ENCODE data around the gene PDSS2.

DNA sequence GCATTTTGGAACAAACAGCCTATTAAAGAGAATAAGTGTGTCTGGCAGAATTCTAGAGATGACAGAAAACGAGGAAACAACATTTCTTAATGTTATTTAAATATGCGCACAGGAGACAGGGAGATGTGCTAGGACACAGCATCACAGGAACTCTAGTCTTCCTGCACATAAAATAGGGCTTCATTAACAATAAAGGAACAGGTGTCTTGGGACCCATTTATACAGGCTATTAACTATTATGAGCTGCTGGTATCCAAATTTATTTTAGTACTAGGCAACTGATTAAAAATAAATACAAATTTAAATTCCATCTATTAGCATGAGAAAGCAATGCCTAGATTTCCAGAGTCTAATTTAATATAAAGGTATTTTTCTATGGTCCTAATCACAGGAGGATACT is 102.3 kb downstream of the PDSS2 start:
- TF ChIP-seq GATA2 (IDR thresholded peaks at IDR 0.05; ENCODE audit: low read depth, low read length): no peak
- TF ChIP-seq GATA3 (IDR thresholded peaks at IDR 0.05; ENCODE audit: low read depth, low read length): no peak
